GM19240 (cell line): ENCODE measurements around the gene SRP54.
"Not testable (repeated sequence)": the region's sequence is repeated elsewhere in the genome, so short reads cannot be mapped to it uniquely, and the experiment has no call there.

Experiments used
- DNase-seq: peaks from one replicate; pipeline ENCODE4 v3.0.0; 2011; ENCODE audit warnings: low spot score; ENCODE audit not compliant: insufficient read length

SRP54 gene

DNA sequence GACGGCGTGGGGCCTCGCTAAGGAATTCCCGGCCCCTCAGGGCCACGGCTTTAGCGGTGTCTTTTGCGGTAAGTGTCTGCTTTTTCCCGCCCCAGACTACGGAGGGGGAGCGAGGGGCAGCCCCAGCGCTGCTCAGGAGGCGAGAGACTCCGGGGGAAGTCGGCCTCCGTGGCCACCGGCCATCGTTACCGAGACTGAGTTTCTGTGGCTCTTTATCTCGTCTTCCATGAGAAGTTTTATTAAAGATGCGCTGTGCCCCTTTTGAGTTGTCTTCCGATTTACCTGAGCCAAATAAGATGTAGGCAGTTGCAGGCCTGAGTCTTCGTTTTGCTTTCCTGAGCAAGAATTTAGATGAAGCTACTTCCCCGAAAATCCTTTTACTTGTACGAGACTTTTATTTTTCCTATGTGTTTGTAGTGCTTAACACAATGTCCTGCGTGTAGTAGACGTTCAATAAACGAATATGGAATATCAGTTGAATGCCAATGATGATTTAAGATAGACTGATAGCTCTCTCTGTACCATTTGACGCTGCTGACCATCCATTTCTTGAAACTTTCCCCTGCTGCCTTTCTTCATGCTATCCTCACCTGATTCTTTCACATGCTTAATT lies 462 bp downstream of the SRP54 start:
- no peak for DNase-seq

DNA sequence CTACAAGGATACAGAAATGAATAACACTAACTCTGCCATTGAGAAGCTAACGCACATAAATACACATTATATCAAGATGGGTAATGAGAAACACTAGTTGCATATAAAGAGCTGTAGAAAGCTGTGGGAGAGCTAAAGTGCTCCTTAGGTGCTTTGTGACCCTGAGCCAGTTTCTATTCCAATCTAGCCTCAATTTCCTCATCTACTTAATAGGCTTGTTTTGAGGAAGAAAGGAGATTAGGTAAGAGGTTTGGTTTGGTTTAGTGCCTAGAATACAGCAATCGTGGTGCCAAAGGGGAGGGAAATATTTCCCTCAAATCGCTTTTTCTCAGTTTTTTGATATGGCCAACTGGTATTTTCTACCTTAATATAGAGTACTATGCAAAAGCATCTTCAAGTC lies 994 bp downstream of the SRP54 start:
- DNase-seq, result no peak

DNA sequence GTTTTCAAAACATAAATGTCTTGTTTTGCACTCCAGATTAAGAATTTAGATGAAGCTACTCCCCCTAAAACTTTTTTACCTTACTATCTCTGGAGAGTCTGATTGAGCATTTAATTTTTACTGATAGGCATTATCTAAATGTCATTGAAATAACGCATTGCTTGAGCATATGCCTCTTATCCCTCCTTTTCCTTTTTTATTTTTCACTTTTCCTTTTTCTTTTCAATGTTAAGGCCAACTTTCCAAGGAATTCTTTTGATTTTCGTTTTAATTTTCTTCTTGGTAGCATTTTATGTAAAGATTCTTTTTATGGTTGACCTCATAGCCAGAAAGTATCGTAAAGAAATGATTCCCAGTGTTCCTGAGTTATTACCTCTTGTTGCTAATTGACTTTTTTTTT lies 2.9 kb downstream of the SRP54 start:
- DNase-seq, result no peak

DNA sequence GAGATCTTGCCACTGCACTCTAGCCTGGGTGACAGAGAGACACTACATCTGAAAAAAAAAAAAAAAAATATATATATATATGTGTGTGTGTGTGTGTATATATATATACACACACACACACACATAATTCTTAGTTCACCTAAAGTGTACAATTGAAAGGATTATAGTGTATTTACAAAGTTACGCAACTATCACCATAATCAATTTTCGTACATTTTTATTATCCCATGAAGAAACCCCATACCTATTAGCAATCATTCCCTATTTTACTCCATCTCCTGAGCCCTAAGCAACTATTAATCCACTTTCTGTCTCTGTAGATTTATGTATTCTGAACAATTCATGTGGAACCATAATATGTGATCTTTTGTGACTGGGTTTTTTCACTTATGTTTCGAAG lies 4.4 kb downstream of the SRP54 start:
- DNase-seq, result no peak

DNA sequence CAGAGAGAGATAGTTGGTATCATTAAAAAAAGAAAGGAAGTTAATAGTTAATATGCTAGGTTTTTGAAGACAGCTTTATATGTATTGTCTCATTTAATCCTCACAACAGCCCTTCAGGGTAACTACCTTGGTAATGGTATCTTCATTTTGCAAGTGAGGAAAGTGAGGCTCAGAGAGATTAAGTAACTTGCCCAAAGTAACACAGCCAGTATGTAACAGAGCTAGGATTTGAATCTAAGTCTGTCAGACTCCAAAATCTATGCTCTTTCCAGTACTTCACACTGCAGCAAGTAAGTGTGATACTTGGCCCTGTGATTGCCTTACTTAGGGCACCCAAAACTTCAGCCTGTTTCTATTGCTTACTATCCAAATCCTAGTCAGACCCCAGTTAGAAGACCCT lies 7.0 kb downstream of the SRP54 start:
- no peak for DNase-seq

DNA sequence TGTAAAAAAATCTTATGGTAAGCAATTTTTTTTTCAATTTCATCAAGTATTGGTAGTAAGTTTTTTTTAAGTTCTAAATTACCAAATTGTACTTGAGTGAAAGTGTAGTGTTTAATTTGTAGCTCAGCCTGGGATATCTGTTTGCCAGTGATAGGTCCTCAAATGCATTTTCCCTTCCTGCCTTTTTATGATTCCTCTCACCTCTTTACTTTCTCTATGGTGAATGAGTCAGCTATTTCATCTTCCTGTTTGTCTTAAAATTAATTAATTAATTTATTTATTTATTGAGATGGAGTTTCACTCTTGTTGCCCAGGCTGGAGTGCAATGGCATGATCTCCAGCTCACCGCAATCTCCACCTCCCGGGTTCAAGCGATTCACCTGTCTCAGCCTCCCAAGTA lies 10.6 kb downstream of the SRP54 start:
- DNase-seq, result no peak

DNA sequence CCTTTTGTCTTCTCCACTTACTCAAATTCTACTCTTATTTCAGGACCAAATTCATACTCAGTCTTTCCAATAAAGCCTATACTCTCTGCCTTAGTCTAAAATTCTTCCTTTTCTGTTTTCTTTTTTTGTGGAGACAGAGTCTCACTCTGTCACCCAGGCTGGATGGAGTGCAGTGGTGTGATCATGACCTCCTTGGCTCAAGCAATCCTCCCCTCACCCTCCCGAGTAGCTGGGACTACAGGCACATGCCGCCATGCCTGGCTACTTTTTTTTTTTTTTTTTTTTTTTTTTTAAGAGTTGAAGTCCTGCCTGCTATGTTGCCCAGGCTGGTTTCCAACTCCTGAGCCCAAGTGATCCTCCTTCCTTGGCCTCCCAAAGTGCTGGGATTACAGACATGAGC lies 11.9 kb downstream of the SRP54 start:
- no peak for DNase-seq

DNA sequence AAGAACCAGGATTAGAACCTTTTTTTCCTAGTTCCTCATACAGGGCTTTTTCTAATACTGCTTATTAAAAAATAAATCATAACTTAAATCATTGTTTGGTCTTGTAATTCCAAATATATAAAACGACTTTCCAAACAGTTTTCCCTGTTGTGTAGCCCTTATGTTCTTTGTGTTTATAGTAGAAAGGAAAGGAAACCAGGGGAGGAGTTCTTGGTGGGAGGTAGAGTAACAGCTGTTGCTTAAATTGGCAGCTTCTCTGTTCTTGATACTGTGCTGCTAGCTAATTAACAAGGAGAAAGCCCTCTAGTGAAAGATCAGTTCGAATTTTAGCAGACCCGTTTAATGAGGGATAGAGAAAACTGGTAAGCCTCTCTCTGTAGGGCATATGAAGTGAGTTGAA lies 15.0 kb downstream of the SRP54 start:
- DNase-seq, result no peak

DNA sequence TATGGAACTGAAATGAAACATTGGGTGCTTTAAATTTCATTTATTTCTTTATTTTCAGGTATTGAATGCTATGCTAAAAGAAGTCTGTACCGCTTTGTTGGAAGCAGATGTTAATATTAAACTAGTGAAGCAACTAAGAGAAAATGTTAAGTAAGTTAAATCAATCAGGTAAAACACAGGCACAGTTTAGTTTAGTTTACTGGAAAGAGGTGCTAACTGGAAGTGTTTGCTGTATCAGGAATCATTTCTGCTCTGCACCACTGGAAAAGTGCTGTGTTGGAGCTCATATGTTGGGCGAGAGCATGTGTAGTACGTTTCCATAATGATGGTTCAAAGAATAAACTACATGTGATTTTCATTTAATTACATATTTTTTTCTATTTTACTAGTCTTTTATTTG lies 16.7 kb downstream of the SRP54 start:
- DNase-seq, result no peak

DNA sequence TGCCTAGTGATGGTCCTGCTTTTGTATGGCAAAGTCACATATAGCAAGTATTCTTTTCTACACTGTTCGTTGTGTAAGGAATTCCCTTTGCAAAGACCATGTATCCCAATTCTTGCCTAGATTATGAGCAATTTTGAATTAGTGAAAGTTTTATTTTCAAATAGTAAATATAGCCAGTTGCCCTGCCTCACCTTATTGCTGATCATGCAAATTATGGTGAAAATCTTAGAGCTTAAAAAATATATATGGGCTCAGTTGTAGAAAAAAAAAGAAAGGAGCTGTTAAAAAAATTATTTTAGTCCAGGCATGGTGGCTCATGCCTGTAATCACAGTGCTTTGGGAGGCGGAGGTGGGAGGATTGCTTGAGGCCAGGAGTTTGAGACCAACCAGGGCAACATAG lies 18.8 kb downstream of the SRP54 start:
- no peak for DNase-seq

DNA sequence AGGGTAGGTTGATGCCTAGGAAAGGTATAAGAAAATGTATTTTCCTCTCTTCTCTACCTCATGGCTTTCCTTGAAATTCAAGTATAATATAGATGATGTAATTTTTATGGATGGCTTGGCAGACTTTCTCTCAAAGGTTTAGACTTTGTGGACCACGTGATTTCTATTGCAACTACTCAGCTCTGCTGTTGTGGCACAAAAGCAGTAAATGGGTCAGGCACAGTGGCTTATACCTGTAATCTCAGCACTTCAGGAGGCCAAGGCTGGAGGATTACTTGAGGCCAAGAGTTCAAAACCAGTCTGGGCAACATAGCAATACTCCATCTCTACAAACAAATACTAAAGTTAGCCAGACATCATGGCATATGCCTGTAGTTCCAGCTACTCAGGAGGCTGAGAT lies 22.0 kb downstream of the SRP54 start:
- DNase-seq, result no peak

DNA sequence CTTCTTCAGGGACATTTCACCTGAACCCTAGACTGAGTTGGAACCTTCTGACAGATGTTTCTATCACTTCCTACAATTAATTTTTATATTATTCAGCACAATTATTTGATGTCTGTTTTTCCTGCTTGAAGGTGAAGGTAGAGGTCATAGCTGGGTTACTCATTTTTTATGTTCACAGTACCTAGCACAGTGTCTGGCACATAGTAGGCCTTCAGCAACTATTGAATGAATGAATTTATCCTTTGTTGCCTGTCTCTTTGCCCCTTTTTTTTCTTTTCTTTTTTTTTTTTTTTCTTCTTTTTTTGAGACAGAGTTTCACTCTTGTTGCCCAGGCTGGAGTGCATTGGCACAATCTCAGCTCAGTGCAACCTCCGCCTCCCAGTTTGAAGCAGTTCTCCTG lies 33.8 kb downstream of the SRP54 start:
- DNase-seq, result no peak

DNA sequence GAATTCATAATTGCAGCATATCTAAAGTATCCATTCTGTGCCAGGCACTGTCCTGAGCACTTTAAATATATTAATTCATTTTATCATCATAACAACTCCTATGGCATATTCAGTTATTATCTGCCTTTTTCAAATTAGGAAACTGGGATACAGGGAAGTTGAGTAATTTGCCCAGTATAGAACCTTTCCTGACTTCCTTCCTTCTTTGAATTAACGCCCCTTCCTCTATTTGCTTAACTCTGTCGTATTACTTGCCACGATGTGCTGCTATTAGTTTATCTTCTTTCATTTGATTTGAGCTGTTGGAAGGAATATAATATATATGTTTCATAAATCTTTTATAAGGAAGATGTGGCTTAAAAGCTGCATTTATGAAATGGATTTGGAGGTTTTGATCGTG lies 37.9 kb downstream of the SRP54 start:
- DNase-seq, result no peak

DNA sequence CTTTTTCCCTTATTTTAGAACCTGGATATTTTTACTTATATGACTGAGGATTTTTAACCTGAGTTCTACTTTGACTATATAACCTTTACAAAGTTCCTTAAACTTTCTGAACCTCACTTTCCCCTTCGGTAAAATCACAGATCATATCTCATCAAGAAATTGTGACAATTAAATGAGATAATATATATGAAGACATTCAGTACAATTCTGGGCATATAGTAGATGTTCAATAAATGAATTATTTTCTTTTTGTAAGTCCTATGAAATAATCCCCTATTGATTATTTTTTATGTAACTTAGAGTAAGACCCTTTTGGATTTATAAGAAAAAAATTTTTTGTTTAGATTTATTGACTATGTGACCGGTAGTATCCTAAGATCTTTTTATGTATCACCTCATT lies 45.6 kb downstream of the SRP54 start:
- DNase-seq, result no peak

DNA sequence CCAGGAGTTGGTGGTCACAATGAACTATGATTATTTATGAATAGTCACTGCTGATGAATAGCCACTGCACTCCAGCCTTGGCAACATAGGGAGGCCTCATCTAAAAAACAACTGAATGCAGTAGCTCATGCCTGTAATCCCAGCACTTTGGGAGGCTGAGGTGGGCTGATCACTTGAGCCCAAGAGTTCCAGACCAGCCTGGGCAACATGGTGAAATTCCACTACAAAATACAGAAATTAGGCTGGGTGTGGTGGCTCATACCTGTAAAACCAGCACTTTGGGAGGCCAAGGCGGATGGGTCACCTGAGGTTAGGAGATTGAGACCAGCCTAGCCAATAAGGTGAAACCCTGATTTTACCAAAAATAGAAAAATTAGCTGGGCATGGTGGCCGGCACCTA lies 49.8 kb downstream of the SRP54 start:
- no peak for DNase-seq

DNA sequence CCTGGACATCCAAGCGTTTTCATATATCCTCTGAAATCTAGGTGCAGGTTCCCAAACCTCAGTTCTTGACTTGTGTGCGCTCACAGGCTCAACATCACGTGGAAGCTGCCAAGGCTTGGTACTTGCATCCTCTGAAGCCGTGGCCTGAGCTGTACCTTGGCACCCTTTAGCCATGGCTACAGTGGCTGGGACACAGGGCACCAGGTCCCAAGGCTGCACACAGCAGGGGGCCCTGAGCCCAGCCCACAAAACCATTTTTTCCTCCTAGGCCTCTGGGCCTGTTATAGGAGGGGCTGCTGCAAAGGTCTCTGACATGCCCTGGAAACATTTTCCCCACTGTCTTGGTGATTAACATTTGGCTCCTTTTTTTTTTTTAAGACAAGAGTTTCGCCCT lies 51.6 kb downstream of the SRP54 start:
- DNase-seq, result no peak

DNA sequence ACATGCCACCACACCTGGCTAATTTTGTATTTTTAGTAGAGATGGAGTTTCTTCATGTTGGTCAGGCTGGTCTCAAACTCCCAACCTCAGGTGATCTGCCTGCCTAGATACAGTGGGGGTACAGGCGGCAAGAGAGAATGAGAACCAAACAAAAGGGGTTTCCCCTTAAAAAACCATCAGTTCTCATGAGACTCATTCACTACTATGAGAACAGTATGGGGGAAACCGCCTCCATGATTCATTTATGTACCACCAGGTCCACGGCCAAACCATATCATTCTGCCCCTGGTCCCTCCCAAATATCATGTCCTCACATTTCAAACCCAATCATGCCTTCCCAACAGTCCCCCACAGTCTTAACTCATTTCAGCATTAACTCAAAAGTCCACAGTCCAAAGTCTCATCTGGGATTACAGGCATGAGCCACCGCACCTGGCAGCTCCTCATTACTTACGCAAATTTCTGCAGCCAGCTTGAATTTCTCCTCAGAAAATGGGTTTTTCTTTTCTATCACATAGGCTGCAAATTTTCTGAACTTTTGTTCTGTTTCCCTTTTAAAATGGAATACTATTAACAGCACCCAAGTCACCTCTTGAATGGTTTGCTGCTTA lies 52.3 kb downstream of the SRP54 start:
- DNase-seq, result not testable (repeated sequence)

DNA sequence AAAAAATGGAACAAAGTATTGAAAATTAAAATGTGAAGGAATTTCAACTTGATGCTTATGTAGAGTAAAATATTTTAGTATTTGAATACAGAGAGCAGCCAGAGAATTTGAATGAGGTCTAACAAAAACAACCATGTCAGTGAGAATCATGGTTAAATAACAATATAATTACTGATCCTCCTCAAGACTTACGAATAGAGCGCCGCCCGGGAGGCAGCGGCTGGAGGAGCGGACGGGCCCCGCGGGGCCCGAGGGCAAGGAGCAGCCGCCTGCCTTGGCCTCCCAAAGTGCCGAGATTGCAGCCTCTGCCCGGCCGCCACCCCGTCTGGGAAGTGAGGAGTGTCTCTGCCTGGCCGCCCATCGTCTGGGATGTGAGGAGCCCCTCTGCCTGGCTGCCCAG lies 55.5 kb downstream of the SRP54 start:
- not testable (repeated sequence) for DNase-seq

DNA sequence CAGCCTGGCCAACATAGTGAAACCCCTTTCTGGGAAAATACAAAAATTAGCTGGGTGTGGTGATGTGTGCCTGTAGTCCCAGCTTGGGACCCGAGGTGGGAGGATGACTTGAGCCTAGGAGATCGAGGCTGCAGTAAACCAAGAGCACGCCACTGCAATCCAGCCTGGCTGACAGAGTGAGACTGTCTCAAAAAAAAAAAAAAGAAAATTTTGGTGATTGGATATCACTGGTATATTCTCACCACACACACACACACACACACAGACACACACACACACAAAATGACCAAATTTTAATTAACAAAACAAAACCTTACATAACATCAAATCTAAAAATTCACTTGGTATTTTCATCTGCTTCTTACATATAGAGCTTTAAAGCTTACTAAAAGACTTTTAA lies 59.8 kb downstream of the SRP54 start:
- no peak for DNase-seq

DNA sequence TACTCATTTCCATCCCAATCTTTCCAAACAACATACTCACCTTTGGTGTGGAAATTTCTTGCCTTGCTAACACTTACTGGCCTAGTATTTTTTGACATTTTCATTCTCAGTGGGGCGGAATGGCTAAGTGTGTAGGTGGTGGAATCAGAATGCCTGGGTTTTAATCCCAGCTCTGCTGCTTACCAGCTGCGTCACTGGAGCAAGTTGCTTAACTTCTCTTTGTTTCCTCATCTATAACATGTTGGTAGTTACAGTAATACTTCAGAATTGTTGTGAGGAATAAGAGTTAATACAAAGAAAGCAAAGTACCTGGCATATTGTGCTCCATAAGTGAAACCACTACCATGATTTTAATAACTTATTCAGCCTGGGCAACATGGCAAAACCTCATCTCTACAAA lies 60.3 kb downstream of the SRP54 start:
- no peak for DNase-seq

DNA sequence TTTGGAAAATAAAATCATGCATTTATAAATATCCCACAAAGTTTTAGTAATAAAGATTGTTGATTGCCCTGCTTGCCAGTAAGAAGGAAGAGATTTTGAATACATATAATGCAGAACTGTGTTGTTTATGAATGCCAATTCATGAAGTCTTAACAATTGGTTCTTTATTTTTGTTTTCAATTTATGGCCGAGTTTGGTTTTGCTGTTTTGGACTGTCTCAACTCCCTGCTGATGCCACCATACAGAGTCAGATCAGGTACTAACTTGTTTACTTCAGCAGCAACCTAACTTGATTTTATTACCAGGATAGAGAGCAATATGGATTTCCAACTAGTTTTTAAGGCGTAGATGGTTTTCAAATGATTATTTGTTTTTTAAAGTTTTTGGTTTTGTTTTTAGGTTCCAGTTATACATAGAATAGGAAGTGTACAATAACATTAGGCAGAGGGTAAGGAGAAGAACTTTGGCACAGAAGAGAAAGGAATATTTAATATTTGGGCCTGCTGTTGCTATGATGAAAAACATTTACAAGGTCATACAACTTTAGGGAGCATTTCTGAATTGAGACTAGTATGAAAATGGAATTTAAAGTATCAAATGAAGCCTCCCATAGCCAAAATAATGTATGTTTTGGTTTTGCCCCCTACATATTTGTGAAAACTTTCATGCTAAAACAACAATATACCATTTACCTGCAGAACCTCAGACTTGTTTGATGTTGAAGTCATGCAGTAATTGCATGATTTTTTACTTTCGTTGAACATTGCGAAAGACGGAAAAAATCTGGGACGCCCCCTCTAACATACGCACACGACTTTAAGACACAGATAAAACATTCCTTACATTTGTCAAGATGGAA lies 62.4 kb downstream of the SRP54 start:
- DNase-seq, result peak; percentile 5

DNA sequence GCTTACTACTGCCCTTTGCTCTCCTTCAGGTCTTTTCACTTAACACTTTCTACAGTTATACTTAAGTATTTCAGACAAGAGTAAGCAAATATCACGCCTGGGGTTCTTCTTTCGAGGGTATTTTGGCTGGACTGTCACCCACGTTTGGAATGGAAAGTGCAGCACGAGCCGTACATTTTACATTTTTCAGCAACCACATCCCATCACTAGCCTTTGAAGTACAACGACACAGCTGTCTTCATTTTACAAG lies 62.9 kb downstream of the SRP54 start:
- no peak for DNase-seq
